ENCODE measurements around the gene TNFSF15. TPM values are rescaled to one million over a fixed set of nuclear protein-coding genes. Genes with fewer than 3 reads are reported as not detected.

TNFSF15 gene
- total and polyA plus RNA-seq, 7 donors = 0.03 to 0.13 (median 0.04) TPM; not detected in 2

DNA sequence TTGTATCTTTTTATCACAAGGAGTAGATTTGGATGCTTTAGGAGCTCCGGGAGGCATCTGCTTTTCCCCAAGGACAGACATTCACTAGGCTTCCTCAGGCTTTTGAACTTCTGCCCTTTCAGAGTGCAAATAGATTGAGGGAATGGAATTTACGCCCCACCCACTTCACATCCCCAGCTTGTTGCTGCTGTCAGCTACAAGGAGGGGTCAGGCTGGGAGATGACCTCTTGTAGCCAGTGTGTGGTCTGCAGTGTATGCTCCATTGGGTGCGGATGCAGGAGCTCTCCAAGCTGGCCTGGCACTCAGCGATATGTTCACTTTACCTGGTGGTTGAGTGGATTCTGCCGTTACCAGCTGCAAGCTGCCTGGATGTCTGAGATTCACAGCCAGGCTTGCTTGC, 6.4 kb downstream of the TNFSF15 start:
- WGBS, 3 donors = 41 to 47% (median 41%) methylated on average over 5 of the region's 5 CpGs
- no peaks in the 10 kb centered on the region for H3K27me3 ChIP-seq (ENCODE audit: insufficient read depth in 3 of 3, low read length in 2 of 3)
- no peak overlapping the region for H3K27ac ChIP-seq
- TF ChIP-seq, protein P1, sequence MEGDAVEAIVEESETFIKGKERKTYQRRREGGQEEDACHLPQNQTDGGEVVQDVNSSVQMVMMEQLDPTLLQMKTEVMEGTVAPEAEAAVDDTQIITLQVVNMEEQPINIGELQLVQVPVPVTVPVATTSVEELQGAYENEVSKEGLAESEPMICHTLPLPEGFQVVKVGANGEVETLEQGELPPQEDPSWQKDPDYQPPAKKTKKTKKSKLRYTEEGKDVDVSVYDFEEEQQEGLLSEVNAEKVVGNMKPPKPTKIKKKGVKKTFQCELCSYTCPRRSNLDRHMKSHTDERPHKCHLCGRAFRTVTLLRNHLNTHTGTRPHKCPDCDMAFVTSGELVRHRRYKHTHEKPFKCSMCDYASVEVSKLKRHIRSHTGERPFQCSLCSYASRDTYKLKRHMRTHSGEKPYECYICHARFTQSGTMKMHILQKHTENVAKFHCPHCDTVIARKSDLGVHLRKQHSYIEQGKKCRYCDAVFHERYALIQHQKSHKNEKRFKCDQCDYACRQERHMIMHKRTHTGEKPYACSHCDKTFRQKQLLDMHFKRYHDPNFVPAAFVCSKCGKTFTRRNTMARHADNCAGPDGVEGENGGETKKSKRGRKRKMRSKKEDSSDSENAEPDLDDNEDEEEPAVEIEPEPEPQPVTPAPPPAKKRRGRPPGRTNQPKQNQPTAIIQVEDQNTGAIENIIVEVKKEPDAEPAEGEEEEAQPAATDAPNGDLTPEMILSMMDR (IDR thresholded peaks at IDR 0.05) = no peak
- ATAC-seq (no peak), DNase-seq (no peak)
- intact Hi-C loops (cut with DNase I) = loop anchor here in 1 of 2 donors (1.0 kb wide), 1 partner anchor 13 kb away; no protein-coding TSS in a partner anchor
- no peaks in the 10 kb centered on the region for H3K36me3 ChIP-seq (ENCODE audit: insufficient read depth in 1 of 2, low read depth in 1 of 2)
- no peaks in the 10 kb centered on the region for H3K4me1 ChIP-seq
- H3K4me3 ChIP-seq = no peak overlapping the region
- H3K9me3 ChIP-seq = no peaks in the 10 kb centered on the region

DNA sequence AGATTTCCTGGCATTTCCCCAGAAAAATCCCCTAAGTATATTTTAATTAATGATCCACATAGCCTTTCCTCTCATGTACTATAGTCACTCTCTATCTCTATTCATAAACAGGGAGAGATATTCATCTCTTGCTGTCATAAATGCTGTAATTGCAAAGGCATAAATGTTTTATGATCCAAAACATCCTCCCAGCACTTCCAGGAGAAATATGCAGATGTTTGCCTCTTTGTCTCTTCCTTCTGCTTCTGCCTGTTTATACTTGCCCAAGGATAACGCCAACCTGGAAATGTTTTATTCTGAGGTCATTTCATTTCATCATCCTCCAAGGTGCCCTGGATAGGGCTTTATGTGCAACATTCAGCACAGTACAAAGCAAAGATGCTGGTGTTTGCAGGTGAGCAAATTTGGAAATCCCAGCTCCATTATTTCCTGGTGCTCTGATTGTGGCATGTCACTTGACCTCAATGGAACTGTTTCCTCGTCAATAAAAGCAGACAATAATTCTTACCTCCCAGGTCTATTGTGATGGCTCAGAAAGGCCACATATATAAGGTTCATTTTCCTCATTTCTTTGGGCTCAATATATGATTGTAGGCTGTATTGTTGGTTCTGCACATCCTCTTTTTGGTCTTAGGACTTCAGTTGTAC, 6.9 kb downstream of the TNFSF15 start:
- intact Hi-C loops (cut with DNase I) = loop anchor here in 1 of 2 donors (1.0 kb wide), 1 partner anchor 13 kb away; no protein-coding TSS in a partner anchor
- 54 to 59% (median 57%) methylated on average over 2 of the region's 2 CpGs for WGBS, 3 donors
- H3K4me1 ChIP-seq = no peaks in the 10 kb centered on the region
- TF ChIP-seq, protein P1 (IDR thresholded peaks at IDR 0.05) = no peak
- no peak overlapping the region for H3K4me3 ChIP-seq
- DNase-seq (no peak), ATAC-seq (no peak)
- H3K27ac ChIP-seq = no peak overlapping the region
- H3K9me3 ChIP-seq = no peaks in the 10 kb centered on the region
- H3K36me3 ChIP-seq (ENCODE audit: insufficient read depth in 1 of 2, low read depth in 1 of 2) = no peaks in the 10 kb centered on the region
- H3K27me3 ChIP-seq (ENCODE audit: insufficient read depth in 3 of 3, low read length in 2 of 3) = no peaks in the 10 kb centered on the region

DNA sequence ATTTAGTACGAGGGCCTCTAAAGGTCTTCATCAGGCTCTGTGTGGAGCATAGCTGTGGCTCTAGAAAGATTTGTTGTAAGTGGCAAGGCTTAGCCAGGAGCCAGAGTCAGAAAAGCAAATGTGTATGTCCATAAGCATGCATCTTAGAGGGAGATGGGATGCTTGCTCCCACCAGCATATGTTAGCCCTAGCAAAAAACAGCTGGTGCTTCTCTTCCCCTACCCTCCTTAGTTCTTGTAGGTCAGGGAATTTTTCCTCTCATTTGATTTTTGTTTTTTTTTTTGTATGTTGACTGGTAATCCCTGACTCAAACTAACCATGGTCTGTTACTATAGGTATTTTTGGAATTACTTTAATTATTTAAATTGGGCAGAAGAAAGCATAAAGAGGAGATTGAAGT, 7.7 kb downstream of the TNFSF15 start:
- intact Hi-C loops (cut with DNase I) = no loop called here
- H3K4me3 ChIP-seq = no peak overlapping the region
- H3K27me3 ChIP-seq (ENCODE audit: insufficient read depth in 3 of 3, low read length in 2 of 3) = no peaks in the 10 kb centered on the region
- no peak for ATAC-seq
- no peaks in the 10 kb centered on the region for H3K4me1 ChIP-seq
- TF ChIP-seq, protein P1 (IDR thresholded peaks at IDR 0.05) = no peak
- no peaks in the 10 kb centered on the region for H3K9me3 ChIP-seq
- no peaks in the 10 kb centered on the region for H3K36me3 ChIP-seq (ENCODE audit: insufficient read depth in 1 of 2, low read depth in 1 of 2)
- DNase-seq = no peak
- no peak overlapping the region for H3K27ac ChIP-seq
- 67 to 74% (median 70%) methylated on average over 1 of the region's 1 CpG for WGBS, 3 donors

DNA sequence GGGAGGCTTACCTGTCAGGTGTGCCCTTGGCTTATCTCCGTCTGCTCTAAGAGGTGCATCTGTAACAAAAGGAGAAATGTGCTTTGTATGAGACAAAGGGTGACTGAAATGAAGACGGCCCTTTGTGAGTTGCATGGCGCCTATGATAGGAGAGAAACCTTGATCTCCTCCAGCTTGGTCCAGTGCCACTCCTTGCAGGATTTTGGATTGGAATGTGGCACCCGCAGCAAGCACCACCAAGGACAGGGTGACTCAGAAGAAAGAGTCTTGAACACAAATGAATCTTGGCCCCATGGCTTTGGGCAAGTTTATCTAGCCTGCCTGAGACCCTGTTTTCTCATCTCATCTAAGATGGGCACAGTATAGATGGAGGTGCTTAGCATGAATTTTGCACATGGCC, 13.4 kb downstream of the TNFSF15 start:
- no peak overlapping the region for H3K27ac ChIP-seq
- H3K4me3 ChIP-seq = no peak overlapping the region
- H3K4me1 ChIP-seq = no peaks in the 10 kb centered on the region
- intact Hi-C loops (cut with DNase I) = no loop called here
- 84 to 95% (median 93%) methylated on average over 4 of the region's 4 CpGs for WGBS, 3 donors
- no peaks in the 10 kb centered on the region for H3K36me3 ChIP-seq (ENCODE audit: insufficient read depth in 1 of 2, low read depth in 1 of 2)
- DNase-seq = no peak
- H3K27me3 ChIP-seq (ENCODE audit: insufficient read depth in 3 of 3, low read length in 2 of 3) = no peaks in the 10 kb centered on the region
- TF ChIP-seq, protein P1 (IDR thresholded peaks at IDR 0.05) = no peak
- ATAC-seq = no peak
- no peaks in the 10 kb centered on the region for H3K9me3 ChIP-seq

DNA sequence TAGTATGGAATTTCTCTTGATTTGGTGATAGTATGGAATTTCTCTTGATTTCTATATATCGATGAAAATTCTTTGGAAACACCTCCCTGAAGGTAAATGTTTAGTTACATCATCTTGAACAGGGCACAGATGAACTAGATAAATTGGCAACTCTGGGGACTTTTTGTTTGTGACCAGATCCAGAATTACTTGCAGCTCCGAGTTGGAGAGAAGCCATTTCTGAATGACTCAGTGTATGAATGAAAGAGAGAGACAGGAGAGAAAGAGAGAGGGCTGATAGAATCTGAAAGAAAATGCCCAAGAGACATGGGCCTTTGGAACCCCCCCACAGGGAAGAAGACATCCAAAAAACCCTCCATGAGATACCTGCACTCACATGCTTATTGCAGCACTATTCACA, 14.1 kb downstream of the TNFSF15 start:
- Histone ChIP-seq H3K36me3 (ENCODE audit: insufficient read depth in 1 of 2, low read depth in 1 of 2) (no peaks in the 10 kb centered on the region), H3K27ac (no peak overlapping the region), H3K4me3 (no peak overlapping the region), H3K9me3 (no peaks in the 10 kb centered on the region), H3K4me1 (no peaks in the 10 kb centered on the region), H3K27me3 (ENCODE audit: insufficient read depth in 3 of 3, low read length in 2 of 3) (no peaks in the 10 kb centered on the region)
- TF ChIP-seq, protein P1 (IDR thresholded peaks at IDR 0.05) = no peak
- DNase-seq = no peak
- WGBS, 3 donors = 83 to 89% (median 88%) methylated on average over 2 of the region's 2 CpGs
- no peak for ATAC-seq
- intact Hi-C loops (cut with DNase I) = no loop called here
